Measurements from ENCODE around the gene ESPNL.

ESPNL gene

GRCh38 chr2:238134393-238134785 is 34.2 kb downstream of the ESPNL start:
- H3K4me1 ChIP-seq (ENCODE audit: insufficient read depth, low read length): no peaks in the 10 kb centered on the region
- TF ChIP-seq EZH2 (IDR thresholded peaks at IDR 0.05; ENCODE audit: borderline replicate concordance, low read depth, low read length, severe bottlenecking): no peak
- TF ChIP-seq, protein P1, sequence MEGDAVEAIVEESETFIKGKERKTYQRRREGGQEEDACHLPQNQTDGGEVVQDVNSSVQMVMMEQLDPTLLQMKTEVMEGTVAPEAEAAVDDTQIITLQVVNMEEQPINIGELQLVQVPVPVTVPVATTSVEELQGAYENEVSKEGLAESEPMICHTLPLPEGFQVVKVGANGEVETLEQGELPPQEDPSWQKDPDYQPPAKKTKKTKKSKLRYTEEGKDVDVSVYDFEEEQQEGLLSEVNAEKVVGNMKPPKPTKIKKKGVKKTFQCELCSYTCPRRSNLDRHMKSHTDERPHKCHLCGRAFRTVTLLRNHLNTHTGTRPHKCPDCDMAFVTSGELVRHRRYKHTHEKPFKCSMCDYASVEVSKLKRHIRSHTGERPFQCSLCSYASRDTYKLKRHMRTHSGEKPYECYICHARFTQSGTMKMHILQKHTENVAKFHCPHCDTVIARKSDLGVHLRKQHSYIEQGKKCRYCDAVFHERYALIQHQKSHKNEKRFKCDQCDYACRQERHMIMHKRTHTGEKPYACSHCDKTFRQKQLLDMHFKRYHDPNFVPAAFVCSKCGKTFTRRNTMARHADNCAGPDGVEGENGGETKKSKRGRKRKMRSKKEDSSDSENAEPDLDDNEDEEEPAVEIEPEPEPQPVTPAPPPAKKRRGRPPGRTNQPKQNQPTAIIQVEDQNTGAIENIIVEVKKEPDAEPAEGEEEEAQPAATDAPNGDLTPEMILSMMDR (IDR thresholded peaks at IDR 0.05; ENCODE audit: borderline replicate concordance, extremely low read depth, low read length, poor library complexity, severe bottlenecking): no peak
- no peak overlapping the region for H2AFZ ChIP-seq (ENCODE audit: low read depth, low read length)
- H3K36me3 ChIP-seq (ENCODE audit: insufficient read depth, low read length): no peaks in the 10 kb centered on the region
- ATAC-seq (ENCODE audit: insufficient read depth, low read depth) (no peak), DNase-seq (no peak)
- H3K9ac ChIP-seq (ENCODE audit: low read depth, low read length): no peak overlapping the region
- no peak overlapping the region for H3K27ac ChIP-seq (ENCODE audit: low read length)
- no peaks in the 10 kb centered on the region; the same call in 1 of the 2 replicates for H4K20me1 ChIP-seq (ENCODE audit: insufficient read depth, low read length)
- H3K4me3 ChIP-seq (ENCODE audit: low read depth in 1 of 2, low read length in 2 of 2): no peak overlapping the region
- H3K9me3 ChIP-seq (ENCODE audit: insufficient read depth, low read length, severe bottlenecking): no peaks in the 10 kb centered on the region
- H3K79me2 ChIP-seq (ENCODE audit: insufficient read depth, low read length): no peaks in the 10 kb centered on the region
- H3K27me3 ChIP-seq (ENCODE audit: insufficient read depth, low read length, poor library complexity): no peaks in the 10 kb centered on the region
- no peak overlapping the region for H3K4me2 ChIP-seq (ENCODE audit: insufficient read depth, low read length)

GRCh38 chr2:238135601-238136150 is 35.5 kb downstream of the ESPNL start:
- H3K9ac ChIP-seq (ENCODE audit: low read depth, low read length): no peak overlapping the region

DNA sequence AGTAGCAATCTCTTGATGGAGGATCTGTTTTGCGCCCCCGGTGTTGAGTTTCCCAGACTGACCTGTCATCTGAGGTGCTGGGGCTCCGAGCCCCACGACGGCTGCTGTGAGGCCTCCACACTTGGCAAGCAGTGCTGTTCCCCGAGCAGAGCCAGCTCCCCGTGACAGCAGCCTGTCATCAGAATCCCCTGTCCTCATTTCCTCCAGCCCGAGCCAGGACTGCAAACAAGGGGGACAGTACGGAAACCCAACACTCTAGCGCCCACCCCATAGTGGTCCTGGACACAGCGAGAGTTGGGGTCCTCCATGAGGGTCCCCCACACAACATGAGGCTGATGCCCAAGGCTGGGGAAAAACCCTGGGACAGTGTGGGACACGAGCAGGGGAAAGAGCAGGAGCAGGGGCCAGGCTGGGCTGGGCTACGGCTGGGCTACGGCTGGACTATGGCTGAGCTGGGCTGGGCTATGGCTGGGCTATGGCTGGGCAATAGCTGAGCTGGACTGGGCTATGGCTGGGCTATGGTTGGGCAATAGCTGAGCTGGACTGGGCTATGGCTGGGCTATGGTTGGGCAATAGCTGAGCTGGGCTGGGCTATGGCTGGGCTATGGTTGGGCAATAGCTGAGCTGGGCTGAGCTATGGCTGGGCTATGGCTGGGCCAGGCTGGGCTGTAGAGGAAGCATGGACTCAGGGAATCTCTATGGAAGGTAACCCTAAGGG is 36.8 kb downstream of the ESPNL start:
- Histone ChIP-seq H2AFZ (ENCODE audit: low read depth, low read length) (no peak overlapping the region), H3K4me2 (ENCODE audit: insufficient read depth, low read length) (no peak overlapping the region), H3K4me1 (ENCODE audit: insufficient read depth, low read length) (no peaks in the 10 kb centered on the region), H3K4me3 (ENCODE audit: low read depth in 1 of 2, low read length in 2 of 2) (no peak overlapping the region), H3K79me2 (ENCODE audit: insufficient read depth, low read length) (no peaks in the 10 kb centered on the region), H3K9me3 (ENCODE audit: insufficient read depth, low read length, severe bottlenecking) (no peaks in the 10 kb centered on the region), H3K36me3 (ENCODE audit: insufficient read depth, low read length) (no peaks in the 10 kb centered on the region), H4K20me1 (ENCODE audit: insufficient read depth, low read length) (no peaks in the 10 kb centered on the region; the same call in 1 of the 2 replicates), H3K27me3 (ENCODE audit: insufficient read depth, low read length, poor library complexity) (no peaks in the 10 kb centered on the region), H3K9ac (ENCODE audit: low read depth, low read length) (no peak overlapping the region), H3K27ac (ENCODE audit: low read length) (no peak overlapping the region)
- TF ChIP-seq EZH2 (IDR thresholded peaks at IDR 0.05; ENCODE audit: borderline replicate concordance, low read depth, low read length, severe bottlenecking): no peak
- TF ChIP-seq, protein P1 (IDR thresholded peaks at IDR 0.05; ENCODE audit: borderline replicate concordance, extremely low read depth, low read length, poor library complexity, severe bottlenecking): no peak
- no peak for ATAC-seq (ENCODE audit: insufficient read depth, low read depth)
- DNase-seq: no peak

More at GRCh38 chr2:238135601-238136150, 35.5 kb downstream of the ESPNL start:
- H3K4me1 ChIP-seq (ENCODE audit: insufficient read depth, low read length): no peaks in the 10 kb centered on the region
- no peaks in the 10 kb centered on the region; the same call in 1 of the 2 replicates for H4K20me1 ChIP-seq (ENCODE audit: insufficient read depth, low read length)
- no peaks in the 10 kb centered on the region for H3K36me3 ChIP-seq (ENCODE audit: insufficient read depth, low read length)
- H3K27me3 ChIP-seq (ENCODE audit: insufficient read depth, low read length, poor library complexity): no peaks in the 10 kb centered on the region
- no peaks in the 10 kb centered on the region for H3K9me3 ChIP-seq (ENCODE audit: insufficient read depth, low read length, severe bottlenecking)
- no peak overlapping the region for H2AFZ ChIP-seq (ENCODE audit: low read depth, low read length)
- TF ChIP-seq EZH2 (IDR thresholded peaks at IDR 0.05; ENCODE audit: borderline replicate concordance, low read depth, low read length, severe bottlenecking): no peak
- TF ChIP-seq, protein P1 (IDR thresholded peaks at IDR 0.05; ENCODE audit: borderline replicate concordance, extremely low read depth, low read length, poor library complexity, severe bottlenecking): no peak
- no peak overlapping the region for H3K4me3 ChIP-seq (ENCODE audit: low read depth in 1 of 2, low read length in 2 of 2)
- no peaks in the 10 kb centered on the region for H3K79me2 ChIP-seq (ENCODE audit: insufficient read depth, low read length)
- H3K4me2 ChIP-seq (ENCODE audit: insufficient read depth, low read length): no peak overlapping the region
- no peak overlapping the region for H3K27ac ChIP-seq (ENCODE audit: low read length)
- ATAC-seq (ENCODE audit: insufficient read depth, low read depth) (no peak), DNase-seq (no peak)

All from DND-41 (cell line).